RPMI7951 (cell line): Measurements from ENCODE around the gene RPL32. TPM values are rescaled to one million over a fixed set of nuclear protein-coding genes. Genes with fewer than 3 reads are reported as not detected.

ENCODE experiments used
- total RNA-seq: library from RNA; depleted of rRNA; stranded (reverse); fragments of >200 nt; shearing (Covaris generic); gene quantifications from 2 replicates; pipeline ENCODE4 v1.2.3, GENCODE V29; 2014; rRNA removed

Gene RPL32
- total RNA-seq, 1 experiment from 2014 or later, result 2,401 TPM

Other genes starting within 250 kb of the RPL32 start
- gene RAF1, start 177.4 kb downstream of the RPL32 start, total RNA-seq, result 84.6 and 127 TPM in 2 replicates
- not detected in 2 replicates for gene TMEM40, start 82.3 kb downstream of the RPL32 start, total RNA-seq
- under 0.01 and 0.29 TPM in 2 replicates for gene CAND2, start 44.9 kb downstream of the RPL32 start, total RNA-seq
- gene IQSEC1, start 231.9 kb upstream of the RPL32 start, total RNA-seq, result 8.1 and 10.4 TPM in 2 replicates